Hepatocyte (in vitro differentiated cells): ENCODE measurements around the gene SMAD3. TPM values are rescaled to one million over a fixed set of nuclear protein-coding genes. Genes with fewer than 3 reads are reported as not detected.

ENCODE experiments used
- DNase-seq: peaks from one replicate; pipeline ENCODE4 v3.0.0-alpha.2; 2016; ENCODE audit warnings: low spot score
- H2AFZ ChIP-seq: fragments of 200-600 bp; sonication (generic); 2 replicates; pipeline ENCODE4 v1.6.0; 2016; ENCODE audit warnings: antibody characterized with exemption, mild to moderate bottlenecking
- H3K27ac ChIP-seq: fragments of 200-600 bp; sonication (generic); 2 replicates; pipeline ENCODE4 v1.5.1; 2016; ENCODE audit warnings: mild to moderate bottlenecking
- H3K27me3 ChIP-seq: fragments of 200-600 bp; sonication (generic); 2 replicates; pipeline ENCODE4 v1.6.1; 2016
- H3K36me3 ChIP-seq: fragments of 200-600 bp; sonication (generic); replicated peaks from 2 replicates; pipeline ENCODE4 v1.5.1; 2016; ENCODE audit warnings: low read depth; ENCODE audit not compliant: insufficient read depth
- H3K4me1 ChIP-seq: fragments of 200-600 bp; sonication (generic); 2 replicates; pipeline ENCODE4 v1.5.1; 2016; ENCODE audit warnings: mild to moderate bottlenecking, moderate library complexity; ENCODE audit not compliant: insufficient read depth
- H3K4me2 ChIP-seq: fragments of 200-600 bp; sonication (generic); 2 replicates; pipeline ENCODE4 v1.6.0; 2016
- H3K4me3 ChIP-seq: fragments of 200-600 bp; sonication (generic); 2 replicates; pipeline ENCODE4 v1.5.1; 2016; ENCODE audit warnings: mild to moderate bottlenecking
- H3K79me2 ChIP-seq: fragments of 200-600 bp; sonication (generic); 2 replicates; pipeline ENCODE4 v1.6.0; 2017; ENCODE audit warnings: mild to moderate bottlenecking
- H3K9me2 ChIP-seq: fragments of 200-600 bp; sonication (generic); replicated peaks from 2 replicates; pipeline ENCODE4 v1.6.0; 2017; ENCODE audit warnings: mild to moderate bottlenecking; ENCODE audit not compliant: insufficient read depth
- H3K9me3 ChIP-seq: fragments of 200-600 bp; sonication (generic); 2 replicates; pipeline ENCODE4 v1.5.1; 2016; ENCODE audit warnings: low read depth, mild to moderate bottlenecking
- H4K20me1 ChIP-seq: fragments of 200-600 bp; sonication (generic); 2 replicates; pipeline ENCODE4 v1.6.0; 2016; ENCODE audit warnings: mild to moderate bottlenecking; ENCODE audit not compliant: insufficient read depth, poor library complexity, severe bottlenecking
- EZH2 ChIP-seq: fragments of 200-600 bp; sonication (generic); IDR thresholded peaks from 2 replicates; pipeline ENCODE4 v1.6.1; 2016; ENCODE audit warnings: antibody characterized with exemption, mild to moderate bottlenecking, borderline replicate concordance
- EZH2phosphoT487 ChIP-seq: fragments of 200-600 bp; sonication (generic); IDR thresholded peaks from one replicate; pipeline ENCODE4 v1.6.1; 2018; ENCODE audit warnings: antibody characterized with exemption, mild to moderate bottlenecking, low read depth, moderate library complexity; ENCODE audit not compliant: unreplicated experiment, severe bottlenecking
- WGBS: methylation state at CpG from one replicate; pipeline ENCODE4 v1.1.6; 2016; ENCODE audit warnings: low lambda C conversion rate; ENCODE audit errors: missing lambda C conversion rate; 5-methylcytosine and 5-hydroxymethylcytosine counted together
- polyA plus RNA-seq: library from polyadenylated mRNA; unstranded; fragments of >200 nt; fragmentation: Nextera tagmentation; extraction: Ambion mirVana; gene quantifications from 2 replicates; pipeline ENCODE4 v1.2.1, GENCODE V29; 2016
- total RNA-seq: library from RNA; depleted of rRNA; stranded (reverse); fragments of >200 nt; gene quantifications from 2 replicates; pipeline ENCODE4 v1.2.3, GENCODE V29; 2014
- TF ChIP-seq, protein P1 (sequence below): fragments of 200-600 bp; sonication (generic); IDR thresholded peaks from 2 replicates; pipeline ENCODE4 v1.5.1; 2016; ENCODE audit warnings: antibody characterized with exemption, mild to moderate bottlenecking; ENCODE audit not compliant: poor library complexity

SMAD3 gene
- total and polyA plus RNA-seq, 2 experiments from 2014 or later: 24.7 to 32.2 TPM

DNA sequence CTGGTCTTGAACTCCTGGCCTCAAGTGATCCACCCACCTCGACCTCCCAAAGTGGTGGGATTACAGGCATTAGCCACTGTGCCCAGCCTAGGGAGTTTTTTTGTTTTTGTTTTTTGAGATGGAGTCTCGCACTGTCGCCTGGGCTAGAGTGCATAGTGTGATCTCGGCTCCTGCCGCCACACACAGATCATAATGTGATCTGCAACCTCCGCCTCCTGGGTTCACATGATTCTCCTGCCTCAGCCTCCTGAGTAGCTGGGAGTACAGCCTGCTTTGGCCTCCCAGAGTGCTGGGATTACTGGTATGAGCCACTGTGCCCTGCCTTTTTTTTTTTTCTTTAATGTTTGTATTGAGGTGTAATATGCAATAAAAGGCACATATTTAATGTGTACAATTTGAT is 78.2 kb downstream of the SMAD3 start:
- 93% methylated on average over 6 of the region's 6 CpGs for whole genome bisulfite sequencing
- peak overlapping the region; percentile 71 for H3K27ac ChIP-seq

DNA sequence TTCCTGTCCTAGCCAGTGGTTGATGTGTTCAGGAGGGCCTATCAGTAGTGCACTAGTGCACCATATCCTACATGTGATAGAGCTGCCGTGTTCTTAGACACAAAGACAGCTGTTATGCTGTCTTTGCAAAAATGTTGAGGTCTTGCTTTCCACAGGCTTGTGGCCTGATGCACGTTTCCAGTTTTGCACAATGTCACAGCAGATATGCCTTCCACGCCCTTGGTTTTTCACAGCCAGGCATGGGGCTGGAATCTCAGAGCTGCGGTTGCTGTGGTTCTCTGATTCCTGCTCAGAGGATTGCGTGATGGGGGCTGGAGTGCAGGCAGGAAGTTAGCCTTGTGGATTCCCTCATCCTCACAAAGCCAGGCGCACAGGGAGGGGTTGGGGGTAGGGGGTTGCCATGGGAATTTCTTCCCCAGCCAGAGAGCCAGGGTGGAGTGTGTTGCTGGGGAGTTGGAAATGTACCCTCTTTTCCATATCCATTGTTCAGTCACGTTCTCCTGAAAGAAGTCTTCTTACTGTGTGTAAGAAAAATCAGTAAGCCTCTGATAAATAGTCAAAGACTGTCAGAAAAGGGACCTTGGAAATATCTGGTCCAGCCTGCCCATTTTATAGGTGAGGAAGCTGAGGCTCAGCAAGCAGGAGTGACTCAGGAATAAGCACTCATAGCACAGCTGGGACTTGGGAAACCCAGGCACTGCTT is 79.4 kb downstream of the SMAD3 start:
- Histone ChIP-seq H3K4me1 (peaks cover 74% of the 10 kb centered on the region), H3K27ac (peak overlapping the region; percentile 95), H3K27me3 (no peaks in the 10 kb centered on the region), H3K9me3 (no peaks in the 10 kb centered on the region), H3K9me2 (no peaks in the 10 kb centered on the region), H3K4me3 (no peak overlapping the region), H3K79me2 (peaks cover 91% of the 10 kb centered on the region), H3K36me3 (no peaks in the 10 kb centered on the region), H2AFZ (no peak overlapping the region), H3K4me2 (no peak overlapping the region), H4K20me1 (peaks cover 26% of the 10 kb centered on the region)
- no peak for TF ChIP-seq EZH2phosphoT487
- TF ChIP-seq, protein P1, sequence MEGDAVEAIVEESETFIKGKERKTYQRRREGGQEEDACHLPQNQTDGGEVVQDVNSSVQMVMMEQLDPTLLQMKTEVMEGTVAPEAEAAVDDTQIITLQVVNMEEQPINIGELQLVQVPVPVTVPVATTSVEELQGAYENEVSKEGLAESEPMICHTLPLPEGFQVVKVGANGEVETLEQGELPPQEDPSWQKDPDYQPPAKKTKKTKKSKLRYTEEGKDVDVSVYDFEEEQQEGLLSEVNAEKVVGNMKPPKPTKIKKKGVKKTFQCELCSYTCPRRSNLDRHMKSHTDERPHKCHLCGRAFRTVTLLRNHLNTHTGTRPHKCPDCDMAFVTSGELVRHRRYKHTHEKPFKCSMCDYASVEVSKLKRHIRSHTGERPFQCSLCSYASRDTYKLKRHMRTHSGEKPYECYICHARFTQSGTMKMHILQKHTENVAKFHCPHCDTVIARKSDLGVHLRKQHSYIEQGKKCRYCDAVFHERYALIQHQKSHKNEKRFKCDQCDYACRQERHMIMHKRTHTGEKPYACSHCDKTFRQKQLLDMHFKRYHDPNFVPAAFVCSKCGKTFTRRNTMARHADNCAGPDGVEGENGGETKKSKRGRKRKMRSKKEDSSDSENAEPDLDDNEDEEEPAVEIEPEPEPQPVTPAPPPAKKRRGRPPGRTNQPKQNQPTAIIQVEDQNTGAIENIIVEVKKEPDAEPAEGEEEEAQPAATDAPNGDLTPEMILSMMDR: no peak
- no peak for TF ChIP-seq EZH2
- WGBS: 69% methylated on average over 7 of the region's 7 CpGs
- peak; percentile 41 for DNase-seq

More for the DNA sequence above, 78.2 kb downstream of the SMAD3 start:
- H2AFZ ChIP-seq: no peak overlapping the region
- no peaks in the 10 kb centered on the region for H3K27me3 ChIP-seq
- no peak for DNase-seq
- H3K4me2 ChIP-seq: no peak overlapping the region
- no peaks in the 10 kb centered on the region for H3K9me3 ChIP-seq
- H4K20me1 ChIP-seq: peaks cover 21% of the 10 kb centered on the region
- no peaks in the 10 kb centered on the region for H3K36me3 ChIP-seq
- no peaks in the 10 kb centered on the region for H3K9me2 ChIP-seq
- no peak overlapping the region for H3K4me3 ChIP-seq
- peaks cover 91% of the 10 kb centered on the region for H3K79me2 ChIP-seq
- TF ChIP-seq EZH2phosphoT487 (no peak), EZH2 (no peak)
- TF ChIP-seq, protein P1: no peak
- peaks cover 70% of the 10 kb centered on the region for H3K4me1 ChIP-seq

DNA sequence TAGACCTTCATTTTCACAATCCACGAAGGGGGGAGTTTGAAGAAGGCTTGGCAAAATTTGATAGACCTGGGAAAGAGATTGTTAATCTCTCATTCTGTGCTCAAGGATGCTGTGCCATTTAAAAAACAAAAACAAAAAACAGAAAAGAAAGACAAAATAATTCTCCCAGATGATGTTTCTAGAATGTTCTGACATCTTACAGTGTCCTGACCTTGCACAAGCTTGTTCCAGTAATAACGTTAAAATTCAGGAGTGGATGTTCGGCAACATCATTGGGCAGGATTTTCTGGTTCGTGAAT is 79.9 kb downstream of the SMAD3 start:
- H3K4me3 ChIP-seq: no peak overlapping the region
- no peak overlapping the region for H3K4me2 ChIP-seq
- peaks cover 79% of the 10 kb centered on the region for H3K4me1 ChIP-seq
- peak overlapping the region; percentile 95 for H3K27ac ChIP-seq
- no peaks in the 10 kb centered on the region for H3K36me3 ChIP-seq
- H2AFZ ChIP-seq: no peak overlapping the region
- no peaks in the 10 kb centered on the region for H3K9me2 ChIP-seq
- peaks cover 87% of the 10 kb centered on the region for H3K79me2 ChIP-seq
- WGBS: 93% methylated on average over 4 of the region's 4 CpGs
- no peaks in the 10 kb centered on the region for H3K27me3 ChIP-seq
- TF ChIP-seq EZH2phosphoT487: no peak
- TF ChIP-seq EZH2: no peak
- TF ChIP-seq, protein P1: no peak
- DNase-seq: no peak
- no peaks in the 10 kb centered on the region for H3K9me3 ChIP-seq
- H4K20me1 ChIP-seq: peaks cover 26% of the 10 kb centered on the region

DNA sequence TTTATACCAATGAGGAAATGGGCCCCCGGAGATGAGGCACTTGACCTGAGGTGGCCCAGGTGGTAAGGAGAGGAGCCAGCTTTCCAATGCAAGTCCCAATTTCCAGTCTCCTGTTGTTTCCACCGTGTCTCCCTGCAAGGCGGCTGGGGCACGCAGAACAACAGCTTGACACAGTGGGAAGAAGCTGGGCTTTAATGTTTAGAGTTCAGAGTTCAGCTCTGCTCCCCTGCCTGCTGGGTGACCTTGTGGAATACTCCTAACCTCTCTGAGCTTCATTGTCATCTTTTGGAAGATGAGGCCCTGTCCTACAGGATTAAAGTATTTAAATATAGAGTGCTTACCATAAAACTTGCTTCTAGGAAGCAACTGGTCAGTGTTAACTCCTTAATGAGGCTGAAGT is 80.3 kb downstream of the SMAD3 start:
- peak overlapping the region; percentile 95 for H3K27ac ChIP-seq
- H3K36me3 ChIP-seq: no peaks in the 10 kb centered on the region
- TF ChIP-seq, protein P1: no peak
- H3K4me2 ChIP-seq: no peak overlapping the region
- peaks cover 81% of the 10 kb centered on the region for H3K4me1 ChIP-seq
- no peak overlapping the region for H3K4me3 ChIP-seq
- H3K79me2 ChIP-seq: peaks cover 82% of the 10 kb centered on the region
- peaks cover 26% of the 10 kb centered on the region for H4K20me1 ChIP-seq
- 78% methylated on average over 4 of the region's 4 CpGs for WGBS
- no peaks in the 10 kb centered on the region for H3K27me3 ChIP-seq
- no peaks in the 10 kb centered on the region for H3K9me2 ChIP-seq
- no peak overlapping the region for H2AFZ ChIP-seq
- DNase-seq: no peak
- no peaks in the 10 kb centered on the region for H3K9me3 ChIP-seq
